Fibroblast of peridontal ligament (primary cell): ENCODE measurements around the gene E2F4.

Experiments used
- DNase-seq: peaks from one replicate; pipeline ENCODE4 v3.0.0-alpha.2; 2010; ENCODE audit errors: extremely low read depth

E2F4 gene

GRCh38 chr16:67157892-67158635 is 33.9 kb upstream of the E2F4 start:
- no peak for DNase-seq

GRCh38 chr16:67158637-67159600 is 33.0 kb upstream of the E2F4 start:
- DNase-seq, result no peak

DNA sequence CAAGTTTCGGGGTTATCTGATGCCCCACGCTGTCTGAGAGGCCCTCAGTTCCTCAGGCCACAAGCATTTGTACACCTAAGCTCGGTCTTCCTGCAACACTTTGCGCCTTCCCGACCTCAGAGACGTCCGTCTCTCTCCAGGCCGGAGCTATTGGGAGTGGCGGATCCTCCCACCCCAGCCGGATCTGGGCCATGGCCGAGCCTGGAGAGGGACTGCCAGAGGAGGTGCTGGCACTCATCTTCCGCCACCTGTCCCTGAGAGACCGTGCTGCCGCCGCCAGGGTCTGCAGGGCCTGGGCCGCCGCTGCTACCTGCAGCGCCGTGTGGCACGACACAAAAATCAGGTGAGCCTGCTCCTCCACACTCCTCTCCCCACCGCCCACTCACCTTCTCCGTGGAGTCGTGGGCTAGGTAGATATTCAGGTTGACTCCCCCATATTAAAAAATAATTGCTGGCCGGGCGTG is 30.3 kb upstream of the E2F4 start:
- DNase-seq, result no peak

DNA sequence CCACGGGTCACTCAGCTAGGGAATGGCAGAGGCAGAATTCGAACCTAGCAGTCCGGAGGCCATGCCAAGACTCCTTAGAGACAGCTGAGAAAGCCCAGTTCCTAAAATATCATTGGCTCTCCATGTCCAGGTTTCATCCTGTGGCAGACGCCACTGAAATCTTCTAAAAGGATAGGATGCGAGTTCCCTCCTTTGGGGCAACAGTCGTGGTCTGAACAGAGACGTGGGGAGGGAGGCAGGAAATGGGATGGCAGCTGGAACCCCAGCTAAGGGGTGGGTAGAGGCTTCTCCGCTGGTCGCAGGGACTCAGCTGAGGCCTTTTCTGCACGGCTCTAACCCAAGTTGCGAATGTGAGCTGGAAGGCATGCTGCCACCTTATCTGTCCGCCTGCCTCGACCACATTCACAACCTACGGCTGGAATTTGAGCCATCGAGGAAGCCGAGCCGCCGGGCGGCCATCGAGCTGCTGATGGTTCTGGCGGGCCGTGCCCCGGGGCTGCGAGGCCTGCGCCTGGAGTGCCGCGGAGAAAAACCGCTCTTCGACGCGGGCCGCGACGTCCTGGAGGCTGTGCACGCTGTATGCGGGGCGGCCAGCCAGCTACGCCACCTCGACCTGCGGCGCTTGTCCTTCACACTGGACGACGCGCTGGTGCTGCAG is 29.3 kb upstream of the E2F4 start:
- DNase-seq, result peak; percentile 29

- DNase-seq, result peak; percentile 60
Observed at GRCh38 chr16:67163164-67163998, 28.6 kb upstream of the E2F4 start.

- DNase-seq, result peak; percentile 33
Observed at GRCh38 chr16:67163999-67164558, 27.9 kb upstream of the E2F4 start.

DNA sequence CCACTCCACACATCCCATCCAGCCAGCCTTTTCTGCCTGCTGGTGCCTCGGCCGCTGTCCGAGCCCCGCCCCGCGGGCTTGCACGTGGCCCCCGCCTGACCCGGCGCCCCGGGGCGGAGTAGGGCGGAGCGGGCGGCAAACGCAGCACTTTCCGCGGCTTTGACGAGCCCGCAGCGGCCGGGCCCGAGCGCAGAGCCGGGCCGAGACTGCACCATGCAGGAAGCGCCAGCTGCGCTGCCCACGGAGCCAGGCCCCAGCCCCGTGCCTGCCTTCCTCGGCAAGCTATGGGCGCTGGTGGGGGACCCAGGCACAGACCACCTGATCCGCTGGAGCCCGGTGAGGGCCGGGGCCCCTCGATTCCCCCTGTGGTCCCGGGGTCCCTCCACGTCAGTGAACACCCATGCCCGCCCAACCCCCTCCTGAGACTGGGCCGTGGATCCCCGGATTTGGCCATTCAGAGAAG is 27.3 kb upstream of the E2F4 start, which contains the start of gene HSF4:
TSS of gene HSF4 (plus strand) at position 147 of the 463 bp plus-strand sequence. CDS start at position 214, 67 bp downstream.
- peak; percentile 35 for DNase-seq

- DNase-seq, result no peak
Observed at GRCh38 chr16:67165121-67166078, 26.6 kb upstream of the E2F4 start.

DNA sequence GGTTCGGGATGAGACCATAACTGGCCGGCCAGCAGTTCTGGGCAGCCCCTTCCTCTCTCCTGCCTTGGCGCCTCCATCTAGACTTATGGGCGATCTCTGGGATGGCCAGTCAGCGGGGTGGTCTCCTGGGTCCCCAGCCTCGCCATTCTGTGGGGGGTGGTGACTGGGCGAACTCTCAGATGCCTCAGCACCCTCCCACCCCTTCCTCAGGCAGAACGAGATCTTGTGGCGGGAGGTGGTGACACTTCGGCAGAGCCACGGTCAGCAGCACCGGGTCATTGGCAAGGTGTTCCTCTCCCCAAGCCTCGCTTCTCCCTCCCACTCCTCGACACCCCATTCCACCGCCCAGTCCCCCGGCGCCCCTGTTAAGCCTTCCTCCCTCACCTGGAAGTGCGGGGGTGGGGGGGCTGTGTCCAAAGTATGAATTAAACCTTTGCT is 25.8 kb upstream of the E2F4 start:
- no peak for DNase-seq

GRCh38 chr16:67166598-67167168 is 25.3 kb upstream of the E2F4 start:
- DNase-seq, result no peak

DNA sequence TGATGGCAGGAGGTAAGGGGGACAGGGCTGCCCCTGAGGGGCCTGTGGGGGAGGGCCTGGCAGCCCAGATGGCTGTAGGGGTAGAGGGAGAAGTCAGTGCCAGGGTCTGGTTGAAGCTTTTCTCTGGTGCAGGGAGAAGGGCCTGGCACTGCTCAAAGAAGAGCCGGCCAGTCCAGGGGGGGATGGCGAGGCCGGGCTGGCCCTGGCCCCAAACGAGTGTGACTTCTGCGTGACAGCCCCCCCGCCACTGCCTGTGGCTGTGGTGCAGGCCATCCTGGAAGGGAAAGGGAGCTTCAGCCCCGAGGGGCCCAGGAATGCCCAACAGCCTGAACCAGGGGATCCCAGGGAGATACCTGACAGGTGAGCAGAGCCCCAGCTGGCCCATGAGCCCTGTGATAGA is 24.4 kb upstream of the E2F4 start:
- no peak for DNase-seq

DNA sequence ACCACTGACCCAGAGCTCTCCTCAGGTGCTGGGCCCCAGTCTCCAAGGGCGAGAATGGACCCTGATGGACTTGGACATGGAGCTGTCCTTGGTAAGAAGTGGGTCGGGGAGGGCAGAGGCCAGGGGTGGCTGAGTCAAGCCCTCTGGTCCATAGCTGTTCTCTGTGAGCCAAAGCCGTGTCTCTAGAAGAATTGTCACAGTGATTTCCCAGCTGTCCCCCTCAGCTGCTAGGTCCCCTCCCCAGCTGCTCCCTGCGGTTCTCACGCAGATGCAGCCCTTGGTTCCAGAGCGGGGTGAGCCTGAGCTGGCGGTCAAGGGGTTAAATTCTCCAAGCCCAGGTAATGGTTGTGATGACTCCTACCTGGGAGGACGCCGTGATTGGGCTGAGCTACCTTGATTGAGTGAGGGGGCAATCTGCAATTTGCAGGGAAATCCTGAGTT is 22.9 kb upstream of the E2F4 start:
- no peak for DNase-seq

GRCh38 chr16:67169642-67170167 is 22.2 kb upstream of the E2F4 start:
- no peak for DNase-seq

DNA sequence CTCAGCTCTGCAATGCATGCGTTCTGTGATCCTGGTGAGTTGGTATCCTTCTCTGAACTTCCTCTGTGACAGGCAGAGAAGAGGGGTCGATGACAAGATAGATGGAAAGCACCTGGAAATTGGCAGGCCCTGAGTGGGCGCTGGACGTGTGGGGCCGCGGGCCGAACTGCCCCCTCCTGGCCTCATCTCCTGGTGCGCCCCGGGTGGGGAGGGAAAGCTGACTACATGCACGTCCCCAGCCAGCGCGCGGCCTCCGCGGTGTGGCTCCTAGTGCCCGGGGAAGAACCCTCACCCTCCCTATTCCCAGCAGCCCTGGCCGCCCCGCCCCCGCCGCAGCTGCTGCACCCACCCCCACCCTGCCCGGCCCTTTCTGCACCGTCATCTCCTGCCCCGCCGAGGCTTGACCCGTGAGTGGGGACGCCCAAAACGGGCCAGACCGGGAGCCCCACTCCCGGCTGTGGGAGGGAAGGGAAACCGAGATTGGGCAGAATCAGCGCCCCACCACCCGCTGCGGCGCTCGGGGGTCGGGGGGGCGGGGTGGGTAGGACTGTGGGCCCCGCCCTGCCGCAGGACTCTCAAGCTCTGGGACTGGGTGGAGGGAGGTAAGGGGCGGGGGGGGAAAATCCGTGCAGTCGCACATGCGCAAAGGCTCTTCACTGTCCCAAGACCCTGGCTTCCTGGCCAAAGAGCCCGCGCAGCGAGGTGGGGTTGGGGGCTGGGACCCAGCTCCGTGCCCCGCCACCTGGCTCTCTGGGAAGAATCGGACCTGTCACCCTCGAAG is 21.6 kb upstream of the E2F4 start, which contains the start of gene NOL3:
TSS of gene NOL3 (plus strand) at position 371 of the 781 bp plus-strand sequence.
- peak; percentile 77 for DNase-seq

DNA sequence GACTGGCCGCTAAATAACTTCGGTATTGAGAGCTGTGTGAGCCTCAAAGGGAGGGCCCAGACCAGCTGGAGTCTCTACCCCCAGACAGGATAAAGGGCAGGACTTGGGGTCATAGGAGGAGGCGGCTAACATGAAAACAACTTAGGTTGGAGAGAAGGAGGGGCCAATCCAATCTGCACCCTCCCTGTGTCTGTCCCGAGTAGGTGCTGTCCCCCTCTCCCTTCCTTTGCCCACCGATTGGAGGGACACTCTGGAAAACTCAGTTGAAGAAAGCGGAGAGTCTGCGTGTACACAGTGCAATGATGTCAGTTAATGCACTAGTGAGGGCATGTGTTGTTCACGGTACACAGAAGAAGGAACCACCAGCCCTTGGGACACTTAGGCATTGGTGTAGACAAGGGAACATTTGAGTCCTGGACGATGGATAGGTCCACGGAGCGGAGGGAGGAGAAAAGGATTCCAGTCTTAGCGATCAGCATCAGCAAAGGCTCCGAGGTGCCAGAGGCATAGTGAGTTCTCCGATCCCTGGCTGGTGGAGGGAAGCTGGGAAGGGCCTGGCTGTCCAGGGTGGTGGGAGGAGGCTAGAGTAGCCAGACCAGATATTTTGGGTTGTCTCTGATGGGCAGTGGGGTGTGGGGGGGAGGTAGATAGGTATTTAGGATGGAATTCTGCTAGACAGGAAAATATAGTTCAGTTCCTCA is 20.9 kb upstream of the E2F4 start:
- peak; percentile 40 for DNase-seq

GRCh38 chr16:67173323-67173722 is 18.6 kb upstream of the E2F4 start:
- DNase-seq, result no peak
